ENCODE data around the gene LRP4.

Gene LRP4

DNA sequence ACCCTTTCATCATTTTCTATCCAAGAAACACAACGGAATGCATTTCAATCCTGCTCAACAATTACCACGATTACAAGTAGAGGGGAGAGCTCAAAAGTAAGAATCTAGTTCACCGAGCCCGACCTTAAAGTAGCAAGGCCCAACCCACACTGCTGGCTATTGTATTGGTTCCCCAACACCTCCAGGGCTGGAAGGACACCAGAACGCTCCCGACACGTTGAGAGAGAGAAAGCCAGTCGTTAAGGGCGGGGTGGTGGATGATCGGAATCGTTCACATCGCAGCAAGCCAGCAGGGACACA, 73.0 kb downstream of the LRP4 start:
- TF ChIP-seq, protein P1, sequence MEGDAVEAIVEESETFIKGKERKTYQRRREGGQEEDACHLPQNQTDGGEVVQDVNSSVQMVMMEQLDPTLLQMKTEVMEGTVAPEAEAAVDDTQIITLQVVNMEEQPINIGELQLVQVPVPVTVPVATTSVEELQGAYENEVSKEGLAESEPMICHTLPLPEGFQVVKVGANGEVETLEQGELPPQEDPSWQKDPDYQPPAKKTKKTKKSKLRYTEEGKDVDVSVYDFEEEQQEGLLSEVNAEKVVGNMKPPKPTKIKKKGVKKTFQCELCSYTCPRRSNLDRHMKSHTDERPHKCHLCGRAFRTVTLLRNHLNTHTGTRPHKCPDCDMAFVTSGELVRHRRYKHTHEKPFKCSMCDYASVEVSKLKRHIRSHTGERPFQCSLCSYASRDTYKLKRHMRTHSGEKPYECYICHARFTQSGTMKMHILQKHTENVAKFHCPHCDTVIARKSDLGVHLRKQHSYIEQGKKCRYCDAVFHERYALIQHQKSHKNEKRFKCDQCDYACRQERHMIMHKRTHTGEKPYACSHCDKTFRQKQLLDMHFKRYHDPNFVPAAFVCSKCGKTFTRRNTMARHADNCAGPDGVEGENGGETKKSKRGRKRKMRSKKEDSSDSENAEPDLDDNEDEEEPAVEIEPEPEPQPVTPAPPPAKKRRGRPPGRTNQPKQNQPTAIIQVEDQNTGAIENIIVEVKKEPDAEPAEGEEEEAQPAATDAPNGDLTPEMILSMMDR (IDR thresholded peaks at IDR 0.05), result no peak
- no peaks in the 10 kb centered on the region for H3K27me3 ChIP-seq
- H3K4me3 ChIP-seq, result peak overlapping the region; percentile 68 to 93
- H3K36me3 ChIP-seq, result no peaks in the 10 kb centered on the region
- H3K4me1 ChIP-seq, result peaks cover 0 to 19% (median 14%) of the 10 kb centered on the region in 4 donors
- H3K9me3 ChIP-seq, result no peaks in the 10 kb centered on the region
- intact Hi-C loops (cut with DNase I; ENCODE audit: low total_unique reads), result no loop called here
- DNase-seq, result no peak
- peak overlapping the region; percentile 65 to 86 for H3K27ac ChIP-seq

DNA sequence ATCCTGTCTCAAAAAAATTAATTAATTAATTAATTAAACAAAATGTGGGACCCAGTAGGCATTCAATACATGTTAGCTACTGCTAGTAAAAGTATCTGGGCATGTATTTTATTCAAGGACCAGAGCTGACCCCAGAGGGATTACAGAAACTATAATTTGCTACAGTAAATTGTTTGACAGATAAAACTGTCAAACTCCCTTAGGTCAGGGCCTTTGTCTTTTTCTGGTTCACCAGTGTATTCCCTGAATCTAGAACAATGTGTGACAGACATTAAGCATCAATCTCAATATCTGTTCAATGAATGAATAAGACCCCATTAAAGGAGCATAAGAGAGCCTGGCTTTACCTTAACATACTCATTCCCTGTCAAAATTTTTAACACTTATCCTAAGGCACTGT, 78.2 kb downstream of the LRP4 start:
- no peak for DNase-seq
- Histone ChIP-seq H3K36me3 (no peaks in the 10 kb centered on the region), H3K4me3 (no peak overlapping the region), H3K27ac (no peak overlapping the region), H3K27me3 (no peaks in the 10 kb centered on the region), H3K4me1 (peaks cover 0 to 14% (median 9%) of the 10 kb centered on the region in 4 donors), H3K9me3 (no peaks in the 10 kb centered on the region)
- TF ChIP-seq, protein P1 (IDR thresholded peaks at IDR 0.05), result no peak
- intact Hi-C loops (cut with DNase I; ENCODE audit: low total_unique reads), result no loop called here

DNA sequence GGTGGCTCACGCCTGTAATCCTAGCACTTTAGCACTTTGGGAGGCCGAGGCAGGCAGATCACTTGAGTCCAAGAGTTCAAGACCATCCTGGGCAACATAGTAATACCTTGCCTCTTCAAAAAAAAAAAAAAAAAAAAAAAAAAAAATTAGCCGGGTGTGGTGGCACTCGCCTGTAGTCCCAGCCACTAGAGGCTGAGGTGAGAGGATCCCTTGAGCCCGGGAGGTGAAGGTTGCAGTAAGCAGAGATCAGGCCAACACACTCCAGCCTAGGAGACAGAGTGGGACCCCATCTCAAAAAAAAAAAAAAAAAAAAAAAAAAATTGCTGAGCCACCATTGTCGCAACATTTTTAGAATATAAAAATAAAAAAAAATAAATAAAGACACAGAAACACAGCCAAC, 79.8 kb downstream of the LRP4 start:
- Histone ChIP-seq H3K36me3 (no peaks in the 10 kb centered on the region), H3K9me3 (no peaks in the 10 kb centered on the region), H3K4me3 (no peak overlapping the region), H3K27me3 (no peaks in the 10 kb centered on the region), H3K27ac (no peak overlapping the region), H3K4me1 (no peaks in the 10 kb centered on the region)
- intact Hi-C loops (cut with DNase I; ENCODE audit: low total_unique reads), result no loop called here
- TF ChIP-seq, protein P1 (IDR thresholded peaks at IDR 0.05), result no peak
- DNase-seq, result no peak

DNA sequence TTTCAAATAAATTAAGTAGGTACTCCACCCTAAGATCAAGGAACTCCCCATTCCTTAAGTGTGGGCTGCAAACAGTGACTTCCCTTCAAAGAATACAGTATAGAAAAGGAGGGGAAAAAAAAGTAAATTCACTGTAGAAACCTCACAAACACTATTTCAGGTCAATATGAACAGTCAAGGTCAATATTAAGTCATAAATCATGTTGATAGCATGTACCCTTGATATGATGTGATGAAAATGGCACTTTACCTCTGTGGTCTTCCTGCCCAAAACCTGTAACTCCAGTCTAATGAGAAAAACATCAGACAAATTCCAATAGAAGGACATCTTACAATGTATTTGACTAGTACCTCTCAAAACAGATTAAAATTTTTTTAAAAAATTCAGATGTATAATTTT, 80.5 kb downstream of the LRP4 start:
- TF ChIP-seq, protein P1 (IDR thresholded peaks at IDR 0.05), result no peak
- Histone ChIP-seq H3K9me3 (no peaks in the 10 kb centered on the region), H3K4me1 (no peaks in the 10 kb centered on the region), H3K27ac (no peak overlapping the region), H3K27me3 (no peaks in the 10 kb centered on the region), H3K36me3 (no peaks in the 10 kb centered on the region), H3K4me3 (no peak overlapping the region)
- DNase-seq, result no peak
- intact Hi-C loops (cut with DNase I; ENCODE audit: low total_unique reads), result no loop called here

DNA sequence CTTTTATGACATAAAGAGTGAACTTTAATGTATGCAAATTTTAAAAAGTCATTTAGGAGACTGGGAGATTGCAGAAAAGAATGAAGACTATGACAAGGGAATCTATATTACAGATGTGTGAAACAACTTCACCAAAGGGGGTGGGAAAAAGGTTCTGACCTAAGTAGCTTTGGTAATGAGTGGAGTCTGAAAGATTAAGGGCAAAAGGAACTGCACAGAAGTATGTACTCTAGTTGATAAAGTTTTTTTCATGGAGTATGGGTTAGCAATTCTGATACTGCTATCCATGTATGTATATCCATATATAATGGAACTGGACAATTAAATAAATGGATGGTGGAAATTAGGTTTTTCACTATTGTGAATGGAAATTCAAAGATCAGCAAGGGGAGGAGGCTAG, 81.5 kb downstream of the LRP4 start:
- H3K9me3 ChIP-seq, result no peaks in the 10 kb centered on the region

DNA sequence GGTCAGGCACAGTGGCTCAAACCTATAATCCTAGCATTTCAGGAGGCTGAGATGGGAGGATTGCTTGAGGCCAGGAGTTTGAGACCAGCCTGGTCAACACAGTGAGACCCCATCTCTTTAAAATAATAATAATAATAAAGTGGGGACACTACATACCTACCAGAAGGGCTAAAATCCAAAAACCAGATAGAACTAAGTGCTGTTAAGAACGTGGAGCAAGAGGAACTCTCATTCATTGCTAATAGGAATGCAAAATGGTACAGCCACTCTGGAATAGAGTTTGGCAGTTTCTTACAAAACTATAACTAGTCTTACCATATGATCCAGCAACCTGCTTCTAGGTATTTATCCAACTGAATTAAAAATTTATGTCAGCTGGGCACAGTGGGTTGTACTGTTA, 81.9 kb downstream of the LRP4 start:
- no peaks in the 10 kb centered on the region for H3K27me3 ChIP-seq
- TF ChIP-seq, protein P1 (IDR thresholded peaks at IDR 0.05), result no peak
- H3K4me1 ChIP-seq, result no peaks in the 10 kb centered on the region
- H3K36me3 ChIP-seq, result no peaks in the 10 kb centered on the region
- H3K9me3 ChIP-seq, result no peaks in the 10 kb centered on the region
- DNase-seq, result no peak
- no peak overlapping the region for H3K4me3 ChIP-seq
- intact Hi-C loops (cut with DNase I; ENCODE audit: low total_unique reads), result no loop called here
- H3K27ac ChIP-seq, result no peak overlapping the region

More for the DNA sequence above, 81.5 kb downstream of the LRP4 start:
- intact Hi-C loops (cut with DNase I; ENCODE audit: low total_unique reads), result no loop called here
- H3K27ac ChIP-seq, result no peak overlapping the region
- no peaks in the 10 kb centered on the region for H3K36me3 ChIP-seq
- no peaks in the 10 kb centered on the region for H3K4me1 ChIP-seq
- no peaks in the 10 kb centered on the region for H3K27me3 ChIP-seq
- no peak for DNase-seq
- TF ChIP-seq, protein P1 (IDR thresholded peaks at IDR 0.05), result no peak
- no peak overlapping the region for H3K4me3 ChIP-seq

Measured in tibial artery (tissue), 4 donors.